Measurements from ENCODE around the gene GJA9.

GJA9 gene

GRCh38 chr1:38834937-38835827, 46.2 kb downstream of the GJA9 start:
- H3K9ac ChIP-seq (ENCODE audit: low read length in 5 of 5): no peak overlapping the region
- no peaks in the 10 kb centered on the region for H3K27me3 ChIP-seq (ENCODE audit: control insufficient read depth in 5 of 5, insufficient read depth in 4 of 5, low read length in 5 of 5)
- H3K4me3 ChIP-seq (ENCODE audit: low read depth in 1 of 5, low read length in 5 of 5): no peak overlapping the region
- no peaks in the 10 kb centered on the region for H3K9me3 ChIP-seq (ENCODE audit: control insufficient read depth in 5 of 5, low read length in 5 of 5)
- H3K36me3 ChIP-seq (ENCODE audit: control insufficient read depth in 5 of 5, insufficient read depth in 5 of 5, low read length in 5 of 5): peaks cover 15 to 28% (median 21%) of the 10 kb centered on the region in 5 donors
- peaks cover 3 to 23% (median 18%) of the 10 kb centered on the region in 5 donors for H3K4me1 ChIP-seq (ENCODE audit: control insufficient read depth in 5 of 5, insufficient read depth in 5 of 5, low read length in 5 of 5)
- H3K27ac ChIP-seq (ENCODE audit: low read depth, low read length): no peak overlapping the region

DNA sequence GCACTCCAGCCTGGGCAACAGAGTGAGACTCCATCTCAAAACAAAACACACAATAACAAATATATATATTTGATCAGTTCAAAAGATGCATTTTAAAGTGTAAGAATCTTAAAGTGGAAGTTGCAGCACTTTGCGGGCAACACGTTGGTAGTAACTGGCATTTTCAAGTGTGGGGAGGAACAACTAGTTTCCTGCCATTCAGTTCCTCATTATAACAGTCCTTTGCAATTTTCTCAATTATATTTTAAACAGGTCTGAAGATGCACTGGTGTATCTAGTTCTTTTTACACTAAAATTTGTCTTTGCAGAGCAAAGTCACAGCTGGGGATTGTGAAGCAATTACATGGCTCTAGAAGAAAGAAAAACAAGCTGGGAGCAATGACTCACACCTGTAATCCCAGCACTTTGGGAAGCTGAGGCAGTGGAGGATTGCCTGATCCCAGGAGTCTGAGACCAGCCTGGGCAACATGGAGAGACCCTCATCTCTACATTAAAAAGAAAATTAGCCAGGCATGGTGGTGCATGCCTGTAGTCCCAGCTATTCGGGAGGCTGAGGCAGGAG, 47.1 kb downstream of the GJA9 start:
- Histone ChIP-seq H3K9ac (ENCODE audit: low read length in 5 of 5) (no peak overlapping the region), H3K27me3 (ENCODE audit: control insufficient read depth in 5 of 5, insufficient read depth in 4 of 5, low read length in 5 of 5) (peaks cover 0 to 2% (median 0%) of the 10 kb centered on the region in 5 donors), H3K4me1 (ENCODE audit: control insufficient read depth in 5 of 5, insufficient read depth in 5 of 5, low read length in 5 of 5) (peaks cover under 1 to 16% (median 11%) of the 10 kb centered on the region in 5 donors), H3K36me3 (ENCODE audit: control insufficient read depth in 5 of 5, insufficient read depth in 5 of 5, low read length in 5 of 5) (peaks cover 14 to 23% (median 19%) of the 10 kb centered on the region in 5 donors), H3K4me3 (ENCODE audit: low read depth in 1 of 5, low read length in 5 of 5) (no peak overlapping the region), H3K27ac (ENCODE audit: low read depth, low read length) (no peak overlapping the region), H3K9me3 (ENCODE audit: control insufficient read depth in 5 of 5, low read length in 5 of 5) (no peaks in the 10 kb centered on the region)

GRCh38 chr1:38833146-38833545, 48.2 kb downstream of the GJA9 start:
- Histone ChIP-seq H3K36me3 (ENCODE audit: control insufficient read depth in 5 of 5, insufficient read depth in 5 of 5, low read length in 5 of 5) (peaks cover 4 to 12% (median 10%) of the 10 kb centered on the region in 5 donors), H3K27me3 (ENCODE audit: control insufficient read depth in 5 of 5, insufficient read depth in 4 of 5, low read length in 5 of 5) (peaks cover 0 to 4% (median 0%) of the 10 kb centered on the region in 5 donors), H3K27ac (ENCODE audit: low read depth, low read length) (no peak overlapping the region), H3K4me1 (ENCODE audit: control insufficient read depth in 5 of 5, insufficient read depth in 5 of 5, low read length in 5 of 5) (peaks cover 0 to 5% (median 0%) of the 10 kb centered on the region in 5 donors), H3K9me3 (ENCODE audit: control insufficient read depth in 5 of 5, low read length in 5 of 5) (no peaks in the 10 kb centered on the region), H3K4me3 (ENCODE audit: low read depth in 1 of 5, low read length in 5 of 5) (no peak overlapping the region), H3K9ac (ENCODE audit: low read length in 5 of 5) (peak overlapping the region in 1 of 5 donors; percentile 32)

- H3K27me3 ChIP-seq (ENCODE audit: control insufficient read depth in 5 of 5, insufficient read depth in 4 of 5, low read length in 5 of 5): peaks cover 0 to 5% (median 4%) of the 10 kb centered on the region in 5 donors
- peak overlapping the region in 1 of 5 donors; percentile 32 for H3K9ac ChIP-seq (ENCODE audit: low read length in 5 of 5)
- H3K9me3 ChIP-seq (ENCODE audit: control insufficient read depth in 5 of 5, low read length in 5 of 5): no peaks in the 10 kb centered on the region
- peaks cover 0 to 4% (median 0%) of the 10 kb centered on the region in 5 donors for H3K4me1 ChIP-seq (ENCODE audit: control insufficient read depth in 5 of 5, insufficient read depth in 5 of 5, low read length in 5 of 5)
- H3K36me3 ChIP-seq (ENCODE audit: control insufficient read depth in 5 of 5, insufficient read depth in 5 of 5, low read length in 5 of 5): peaks cover 0 to 6% (median 4%) of the 10 kb centered on the region in 5 donors
- no peak overlapping the region for H3K27ac ChIP-seq (ENCODE audit: low read depth, low read length)
- H3K4me3 ChIP-seq (ENCODE audit: low read depth in 1 of 5, low read length in 5 of 5): no peak overlapping the region
These were observed 49.0 kb downstream of the GJA9 start for GRCh38 chr1:38832370-38832734.

- H3K9ac ChIP-seq (ENCODE audit: low read length in 5 of 5): no peak overlapping the region
- H3K27me3 ChIP-seq (ENCODE audit: control insufficient read depth in 5 of 5, insufficient read depth in 4 of 5, low read length in 5 of 5): peaks cover 0 to 6% (median 4%) of the 10 kb centered on the region in 5 donors
- H3K27ac ChIP-seq (ENCODE audit: low read depth, low read length): no peak overlapping the region
- H3K9me3 ChIP-seq (ENCODE audit: control insufficient read depth in 5 of 5, low read length in 5 of 5): no peaks in the 10 kb centered on the region
- peaks cover 0 to under 1% (median 0%) of the 10 kb centered on the region in 5 donors for H3K36me3 ChIP-seq (ENCODE audit: control insufficient read depth in 5 of 5, insufficient read depth in 5 of 5, low read length in 5 of 5)
- no peak overlapping the region for H3K4me3 ChIP-seq (ENCODE audit: low read depth in 1 of 5, low read length in 5 of 5)
- H3K4me1 ChIP-seq (ENCODE audit: control insufficient read depth in 5 of 5, insufficient read depth in 5 of 5, low read length in 5 of 5): peaks cover 0 to 4% (median 0%) of the 10 kb centered on the region in 5 donors
These were observed 49.5 kb downstream of the GJA9 start for GRCh38 chr1:38831731-38832369.

DNA sequence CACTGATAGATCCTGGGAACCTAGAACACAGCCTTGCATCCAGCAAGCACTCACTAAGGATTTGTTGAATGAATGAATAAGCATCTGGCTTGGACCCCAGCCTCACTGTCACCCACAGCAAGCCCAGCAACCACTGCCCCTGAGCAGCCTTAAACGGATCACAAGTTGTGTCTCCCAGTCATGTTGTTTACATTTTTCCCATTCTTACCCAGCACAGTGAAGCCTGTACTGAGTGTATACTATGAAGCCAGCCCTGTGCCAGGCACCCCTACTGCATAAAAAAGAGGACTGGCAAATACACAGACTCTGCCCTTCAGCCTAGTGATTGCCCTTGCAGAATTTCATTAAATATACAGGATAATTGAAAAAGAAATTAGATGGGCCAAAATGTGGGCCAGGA, 52.0 kb downstream of the GJA9 start:
- Histone ChIP-seq H3K9me3 (ENCODE audit: control insufficient read depth in 5 of 5, low read length in 5 of 5) (no peaks in the 10 kb centered on the region), H3K9ac (ENCODE audit: low read length in 5 of 5) (no peak overlapping the region), H3K4me3 (ENCODE audit: low read depth in 1 of 5, low read length in 5 of 5) (no peak overlapping the region), H3K27me3 (ENCODE audit: control insufficient read depth in 5 of 5, insufficient read depth in 4 of 5, low read length in 5 of 5) (peaks cover 2 to 6% (median 4%) of the 10 kb centered on the region in 5 donors), H3K27ac (ENCODE audit: low read depth, low read length) (no peak overlapping the region), H3K4me1 (ENCODE audit: control insufficient read depth in 5 of 5, insufficient read depth in 5 of 5, low read length in 5 of 5) (peaks cover 0 to 4% (median 0%) of the 10 kb centered on the region in 5 donors), H3K36me3 (ENCODE audit: control insufficient read depth in 5 of 5, insufficient read depth in 5 of 5, low read length in 5 of 5) (no peaks in the 10 kb centered on the region)

DNA sequence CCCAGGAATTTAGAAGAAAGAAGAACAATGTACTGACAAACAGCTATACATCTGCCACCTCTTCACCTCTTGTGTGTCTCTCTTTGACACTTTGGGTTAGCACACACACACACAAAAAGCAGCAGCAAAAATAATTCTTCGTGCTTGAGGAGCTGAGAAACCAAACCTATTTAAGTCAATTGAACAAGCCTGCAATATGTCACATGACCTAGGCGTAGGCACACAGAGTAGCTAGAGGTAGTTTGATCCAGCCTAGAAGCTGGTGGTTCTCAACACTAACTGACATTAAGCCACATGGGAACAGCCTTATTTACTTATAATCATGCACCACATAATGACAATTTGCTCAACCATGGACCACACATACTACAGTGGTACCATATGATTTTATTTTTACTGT, 54.1 kb downstream of the GJA9 start:
- Histone ChIP-seq H3K4me3 (ENCODE audit: low read depth in 1 of 5, low read length in 5 of 5) (no peak overlapping the region), H3K9ac (ENCODE audit: low read length in 5 of 5) (no peak overlapping the region), H3K9me3 (ENCODE audit: control insufficient read depth in 5 of 5, low read length in 5 of 5) (no peaks in the 10 kb centered on the region), H3K36me3 (ENCODE audit: control insufficient read depth in 5 of 5, insufficient read depth in 5 of 5, low read length in 5 of 5) (no peaks in the 10 kb centered on the region), H3K4me1 (ENCODE audit: control insufficient read depth in 5 of 5, insufficient read depth in 5 of 5, low read length in 5 of 5) (no peaks in the 10 kb centered on the region), H3K27ac (ENCODE audit: low read depth, low read length) (no peak overlapping the region), H3K27me3 (ENCODE audit: control insufficient read depth in 5 of 5, insufficient read depth in 4 of 5, low read length in 5 of 5) (peaks cover 2 to 6% (median 4%) of the 10 kb centered on the region in 5 donors)

DNA sequence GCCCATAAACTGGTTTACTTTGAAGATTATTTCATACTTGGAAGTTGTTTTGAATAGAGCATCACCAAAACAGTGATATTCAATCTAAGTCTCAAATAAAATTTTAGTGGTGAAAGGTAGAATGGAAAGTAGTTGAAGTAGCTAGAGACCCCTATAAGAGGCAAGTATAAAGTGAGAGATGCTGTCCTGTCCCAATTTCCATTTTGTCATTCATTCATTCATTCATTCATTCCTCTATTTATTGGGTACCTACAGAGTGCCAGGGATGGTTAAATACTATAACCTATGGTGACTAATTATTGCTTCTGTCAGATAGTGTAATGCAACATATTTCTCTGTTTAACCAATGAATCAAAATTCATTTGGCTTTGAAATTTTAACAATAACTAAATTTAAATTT, 54.5 kb downstream of the GJA9 start:
- Histone ChIP-seq H3K27me3 (ENCODE audit: control insufficient read depth in 5 of 5, insufficient read depth in 4 of 5, low read length in 5 of 5) (peaks cover 2 to 6% (median 4%) of the 10 kb centered on the region in 5 donors), H3K4me3 (ENCODE audit: low read depth in 1 of 5, low read length in 5 of 5) (no peak overlapping the region), H3K36me3 (ENCODE audit: control insufficient read depth in 5 of 5, insufficient read depth in 5 of 5, low read length in 5 of 5) (no peaks in the 10 kb centered on the region), H3K9ac (ENCODE audit: low read length in 5 of 5) (no peak overlapping the region), H3K4me1 (ENCODE audit: control insufficient read depth in 5 of 5, insufficient read depth in 5 of 5, low read length in 5 of 5) (no peaks in the 10 kb centered on the region), H3K27ac (ENCODE audit: low read depth, low read length) (no peak overlapping the region), H3K9me3 (ENCODE audit: control insufficient read depth in 5 of 5, low read length in 5 of 5) (no peaks in the 10 kb centered on the region)

GRCh38 chr1:38826262-38826661, 55.1 kb downstream of the GJA9 start:
- H3K9ac ChIP-seq (ENCODE audit: low read length in 5 of 5): no peak overlapping the region
- H3K27me3 ChIP-seq (ENCODE audit: control insufficient read depth in 5 of 5, insufficient read depth in 4 of 5, low read length in 5 of 5): peaks cover 2 to 8% (median 4%) of the 10 kb centered on the region in 5 donors
- no peak overlapping the region for H3K27ac ChIP-seq (ENCODE audit: low read depth, low read length)
- H3K4me3 ChIP-seq (ENCODE audit: low read depth in 1 of 5, low read length in 5 of 5): no peak overlapping the region
- no peaks in the 10 kb centered on the region for H3K9me3 ChIP-seq (ENCODE audit: control insufficient read depth in 5 of 5, low read length in 5 of 5)
- no peaks in the 10 kb centered on the region for H3K36me3 ChIP-seq (ENCODE audit: control insufficient read depth in 5 of 5, insufficient read depth in 5 of 5, low read length in 5 of 5)
- H3K4me1 ChIP-seq (ENCODE audit: control insufficient read depth in 5 of 5, insufficient read depth in 5 of 5, low read length in 5 of 5): no peaks in the 10 kb centered on the region
